GM21526 (cell line): ENCODE data around the gene ACP1.
"Not testable (repeated sequence)": the region's sequence is repeated elsewhere in the genome, so short reads cannot be mapped to it uniquely, and the experiment has no call there.

Experiments used
- ATAC-seq: cut with Tn5 transposase; IDR thresholded peaks from one replicate; pipeline ENCODE4 v1.9.1; 2021; ENCODE audit warnings: moderate library complexity; ENCODE audit not compliant: unreplicated experiment, low FRiP score

ACP1 gene

GRCh38 chr2:309148-309953, 44.6 kb downstream of the ACP1 start:
- no peak for ATAC-seq

- no peak for ATAC-seq
These were observed 45.3 kb downstream of the ACP1 start for GRCh38 chr2:309954-310510.

GRCh38 chr2:310994-311393, 46.2 kb downstream of the ACP1 start:
- no peak for ATAC-seq

GRCh38 chr2:313991-314390, 49.2 kb downstream of the ACP1 start:
- no peak for ATAC-seq

DNA sequence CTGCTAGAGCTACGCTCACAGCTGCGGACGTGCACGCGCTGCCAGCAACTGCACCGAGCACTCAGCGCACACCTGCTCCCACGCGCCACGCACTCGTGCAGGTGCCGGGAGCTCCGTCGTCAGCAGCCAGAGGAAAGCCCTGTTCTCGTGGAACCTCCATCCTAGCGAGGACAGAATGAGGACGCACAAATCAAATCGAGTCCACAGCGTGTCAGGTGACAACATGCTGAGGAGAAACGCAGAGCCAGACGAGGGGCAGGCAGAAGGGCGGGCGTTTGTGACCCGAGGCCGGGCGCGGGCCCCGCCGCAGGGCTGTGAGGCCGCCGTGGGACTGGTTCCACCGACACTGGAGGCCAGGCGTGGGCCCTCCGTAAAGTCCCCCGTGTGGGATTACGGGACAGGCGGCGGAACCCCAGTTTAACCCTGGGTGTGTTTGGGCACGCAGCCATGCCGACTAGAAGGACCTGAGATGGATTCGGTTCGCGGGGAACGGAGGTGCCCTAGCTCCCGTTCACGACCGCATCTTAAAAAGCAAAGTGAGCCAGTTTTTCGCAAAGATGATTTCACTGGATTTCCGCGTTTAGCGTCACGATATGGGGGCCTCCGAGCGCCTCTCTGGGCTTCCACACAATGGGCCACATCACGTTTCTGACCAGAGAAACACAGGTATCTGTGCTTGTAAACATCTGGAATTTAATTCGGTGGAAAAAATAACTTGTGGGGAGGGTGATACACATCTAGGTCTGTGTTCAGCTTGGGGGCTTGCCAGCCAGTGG, 50.0 kb downstream of the ACP1 start:
- ATAC-seq: no peak

GRCh38 chr2:315925-316324, 51.2 kb downstream of the ACP1 start:
- not testable (repeated sequence) for ATAC-seq

- no peak for ATAC-seq
These were observed 51.6 kb downstream of the ACP1 start for GRCh38 chr2:316381-316780.

DNA sequence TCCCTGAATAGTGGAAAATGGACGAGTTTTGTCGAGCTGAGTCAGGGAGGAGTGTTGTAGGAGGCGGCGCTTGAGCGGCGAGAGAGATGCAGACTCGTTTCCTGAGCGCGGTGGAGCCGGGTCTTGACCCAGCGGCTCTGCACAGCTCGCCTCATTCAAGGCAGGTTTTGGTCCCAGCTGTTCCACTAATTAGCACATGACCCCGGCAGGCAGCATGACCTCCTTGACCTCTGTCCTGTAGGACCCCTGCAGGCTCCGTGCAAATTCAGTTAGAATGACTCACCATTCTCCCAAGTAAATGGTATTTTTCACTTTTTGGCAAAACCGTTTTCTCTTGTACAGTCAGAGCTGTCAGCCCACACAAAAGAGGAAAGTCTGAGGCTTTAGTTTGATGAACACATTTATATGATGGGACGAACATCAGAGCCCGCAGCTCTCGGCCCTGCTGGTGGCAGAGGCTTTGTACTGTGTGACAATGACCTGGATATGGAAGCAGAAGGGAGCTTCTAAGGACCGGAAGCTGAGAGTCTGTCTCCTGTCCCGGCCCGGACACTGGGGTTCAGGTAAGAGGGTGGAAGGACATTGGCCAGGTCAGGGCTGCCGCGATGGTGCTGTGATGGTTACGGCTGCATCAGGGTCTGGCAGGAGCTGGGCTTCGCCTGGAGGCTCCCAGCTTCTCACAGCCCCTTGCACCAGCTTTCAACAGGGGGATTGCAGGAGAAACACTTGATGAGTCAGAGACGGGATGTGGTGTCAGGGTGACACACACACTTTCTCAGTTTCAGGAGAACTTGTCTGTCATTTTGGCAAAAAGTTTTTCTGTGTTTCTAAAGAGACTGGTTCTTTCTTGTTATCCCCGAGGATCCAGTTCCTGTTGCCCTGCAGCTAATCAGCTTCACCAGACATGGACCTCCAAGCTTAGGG, 53.0 kb downstream of the ACP1 start:
- ATAC-seq: no peak

DNA sequence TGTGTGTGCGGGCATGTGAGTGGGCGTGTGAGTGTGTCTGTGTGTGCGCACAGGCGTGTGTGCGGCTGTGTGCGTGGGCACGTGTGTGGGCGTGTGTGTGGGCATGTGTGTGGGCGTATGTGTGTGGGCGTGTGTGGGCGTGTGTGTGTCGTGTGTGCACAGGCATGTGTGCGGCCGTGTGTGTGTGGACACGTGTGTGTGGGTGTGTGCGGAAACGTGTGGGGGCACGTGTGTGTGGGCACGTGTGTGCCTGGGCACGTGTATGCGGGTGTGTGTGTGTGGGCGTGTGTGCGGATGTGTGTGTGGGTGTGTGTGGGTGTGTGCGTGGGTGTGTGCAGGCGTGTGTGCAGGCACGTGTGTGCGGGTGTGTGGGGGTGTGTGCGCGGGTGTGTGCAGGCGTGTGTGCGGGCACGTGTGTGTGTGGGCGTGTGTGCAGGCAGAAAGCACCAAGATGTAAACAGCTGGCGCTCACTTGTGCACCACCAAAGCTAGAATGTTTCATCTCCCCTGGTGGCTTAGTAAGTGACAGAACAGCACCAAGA, 54.4 kb downstream of the ACP1 start:
- ATAC-seq: no peak

GRCh38 chr2:320561-320960, 55.8 kb downstream of the ACP1 start:
- ATAC-seq: no peak

DNA sequence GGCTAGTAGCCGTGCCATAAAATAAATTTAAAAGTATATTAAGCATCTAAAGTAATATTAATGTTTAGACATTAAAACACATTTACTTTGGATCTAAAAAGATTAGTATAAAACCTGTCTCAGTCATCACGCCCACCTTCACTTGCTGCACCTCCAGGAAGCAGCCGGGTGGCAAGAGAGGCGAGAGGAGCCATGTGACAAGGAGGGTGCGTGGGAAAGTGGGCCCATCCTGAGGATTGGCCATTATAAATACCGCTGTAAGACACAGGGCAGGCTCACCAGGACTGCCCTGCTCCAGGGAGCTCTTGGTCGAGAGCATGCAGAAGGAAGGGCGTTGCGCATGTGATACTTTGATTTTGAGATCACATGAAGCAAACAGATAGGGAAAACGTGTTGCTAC, 57.6 kb downstream of the ACP1 start:
- ATAC-seq: no peak

- ATAC-seq: no peak
These were observed 58.3 kb downstream of the ACP1 start for GRCh38 chr2:323035-323434.
